ENCODE data around the gene PPP2R2B.

PPP2R2B gene

DNA sequence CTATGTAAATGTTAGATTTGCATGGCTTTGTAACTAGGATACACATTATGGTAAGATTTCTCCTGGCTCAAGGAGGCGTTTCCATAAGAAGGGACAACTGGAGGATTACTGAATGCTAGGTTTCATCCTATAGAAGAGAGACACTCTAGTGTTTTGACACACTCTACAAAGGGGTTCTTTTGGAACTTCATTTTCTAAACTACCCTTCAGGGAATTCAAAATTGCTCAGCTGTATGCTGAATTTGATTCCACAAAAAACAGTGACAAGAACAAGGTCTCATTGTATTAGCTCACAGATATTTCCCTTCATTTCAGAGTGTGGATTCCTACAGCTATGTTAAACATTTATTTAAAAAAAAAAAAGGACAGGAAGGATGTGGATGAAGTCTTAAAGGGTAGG is 151.7 kb downstream of the PPP2R2B start:
- in situ Hi-C loops (cut with HindIII; ENCODE audit: low pct_ligation_motif_present, low pct_unique_long_range_greater_than_20kb, low sequenced_read_pairs), result no loop called here
- no peak for DNase-seq

GRCh38 chr5:146726020-146726419 is 152.5 kb downstream of the PPP2R2B start:
- in situ Hi-C loops (cut with HindIII; ENCODE audit: low pct_ligation_motif_present, low pct_unique_long_range_greater_than_20kb, low sequenced_read_pairs), result no loop called here

GRCh38 chr5:146725025-146725424 is 153.5 kb downstream of the PPP2R2B start:
- DNase-seq, result no peak
- in situ Hi-C loops (cut with HindIII; ENCODE audit: low pct_ligation_motif_present, low pct_unique_long_range_greater_than_20kb, low sequenced_read_pairs), result no loop called here

More at GRCh38 chr5:146726020-146726419, 152.5 kb downstream of the PPP2R2B start:
- no peak for DNase-seq

GRCh38 chr5:146722361-146722779 is 156.2 kb downstream of the PPP2R2B start:
- no peak for DNase-seq

DNA sequence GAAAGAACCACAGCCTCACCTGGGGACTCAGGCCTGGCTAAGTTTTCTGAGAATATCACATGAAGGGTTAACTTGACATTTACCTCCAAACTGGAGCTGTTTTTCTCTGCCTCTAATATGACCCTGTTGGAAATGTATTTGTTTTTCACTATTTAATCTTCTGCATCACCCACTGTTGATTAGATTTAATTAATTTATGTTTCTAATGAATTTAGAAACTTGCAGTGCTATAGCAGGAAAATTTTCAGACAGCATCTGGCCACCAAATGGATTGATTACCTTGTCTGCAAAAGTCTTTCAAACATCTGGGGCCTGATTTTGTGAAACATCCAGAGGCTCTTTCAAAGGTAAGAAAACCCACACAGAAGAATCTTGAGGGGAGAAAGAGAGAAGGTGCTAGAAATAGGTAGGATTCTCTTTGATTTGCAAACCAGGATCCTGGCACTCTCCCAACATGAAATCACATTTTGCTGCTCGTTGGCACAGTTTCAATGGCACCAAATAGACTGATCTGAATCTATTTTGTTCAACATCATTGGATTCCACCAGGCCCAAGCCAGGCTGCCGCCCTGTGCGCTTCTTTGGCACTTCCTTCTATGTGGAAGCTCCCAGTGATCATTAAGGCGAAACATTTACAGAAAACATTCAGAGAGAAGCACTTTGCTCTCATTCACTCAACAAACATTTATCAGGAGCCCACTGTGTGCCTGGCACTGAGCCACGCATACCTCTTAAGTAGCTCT is 157.3 kb downstream of the PPP2R2B start:
- in situ Hi-C loops (cut with HindIII; ENCODE audit: low pct_ligation_motif_present, low pct_unique_long_range_greater_than_20kb, low sequenced_read_pairs), result no loop called here
- no peak for DNase-seq

More at GRCh38 chr5:146722361-146722779, 156.2 kb downstream of the PPP2R2B start:
- in situ Hi-C loops (cut with HindIII; ENCODE audit: low pct_ligation_motif_present, low pct_unique_long_range_greater_than_20kb, low sequenced_read_pairs), result no loop called here

DNA sequence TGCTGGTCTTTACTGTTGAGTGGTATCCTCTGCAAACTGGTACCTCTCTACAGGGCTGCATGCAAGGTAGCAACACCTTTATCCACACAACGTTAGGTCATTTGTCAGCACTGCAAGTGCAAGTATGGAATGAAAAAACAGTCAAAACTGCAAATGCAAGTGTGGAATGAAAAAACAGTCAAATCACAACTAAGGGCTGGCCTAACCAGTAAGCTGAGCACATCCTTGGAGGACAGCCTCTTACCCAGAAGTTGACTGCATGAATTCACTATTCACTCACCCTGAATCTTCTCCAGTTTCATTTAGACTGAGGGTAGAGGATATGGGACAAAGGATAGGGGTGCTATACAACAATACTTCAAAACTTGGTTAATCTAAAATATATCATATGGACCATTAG is 158.4 kb downstream of the PPP2R2B start:
- no peak for DNase-seq
- in situ Hi-C loops (cut with HindIII; ENCODE audit: low pct_ligation_motif_present, low pct_unique_long_range_greater_than_20kb, low sequenced_read_pairs), result no loop called here

- DNase-seq, result no peak
- in situ Hi-C loops (cut with HindIII; ENCODE audit: low pct_ligation_motif_present, low pct_unique_long_range_greater_than_20kb, low sequenced_read_pairs), result no loop called here
These were observed 159.4 kb downstream of the PPP2R2B start for GRCh38 chr5:146719179-146719578.

- no peak for DNase-seq
- in situ Hi-C loops (cut with HindIII; ENCODE audit: low pct_ligation_motif_present, low pct_unique_long_range_greater_than_20kb, low sequenced_read_pairs), result no loop called here
These were observed 159.9 kb downstream of the PPP2R2B start for GRCh38 chr5:146718609-146719008.

- DNase-seq, result no peak
- in situ Hi-C loops (cut with HindIII; ENCODE audit: low pct_ligation_motif_present, low pct_unique_long_range_greater_than_20kb, low sequenced_read_pairs), result no loop called here
These were observed 160.6 kb downstream of the PPP2R2B start for GRCh38 chr5:146717951-146718350.

DNA sequence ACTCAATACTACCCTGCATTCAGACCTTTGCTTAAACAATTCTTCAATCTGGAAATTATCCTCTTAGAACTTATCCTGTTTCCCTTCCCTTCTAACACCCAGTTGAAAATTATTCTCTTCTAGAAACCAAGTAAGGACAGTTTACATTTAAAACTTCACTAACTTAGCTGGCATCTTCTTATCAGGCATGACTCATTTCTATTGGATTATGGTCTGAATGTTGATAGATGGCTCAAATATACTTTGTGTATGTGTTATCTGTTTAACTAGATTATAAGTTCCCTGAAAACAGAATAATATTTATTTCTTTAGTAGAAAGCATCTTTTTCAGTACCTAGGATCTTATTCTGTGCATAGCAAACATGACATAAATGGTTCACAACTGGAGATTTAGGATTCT is 161.9 kb downstream of the PPP2R2B start:
- in situ Hi-C loops (cut with HindIII; ENCODE audit: low pct_ligation_motif_present, low pct_unique_long_range_greater_than_20kb, low sequenced_read_pairs), result no loop called here
- no peak for DNase-seq

- no peak for DNase-seq
These were observed 168.2 kb downstream of the PPP2R2B start for GRCh38 chr5:146710348-146710747.

DNA sequence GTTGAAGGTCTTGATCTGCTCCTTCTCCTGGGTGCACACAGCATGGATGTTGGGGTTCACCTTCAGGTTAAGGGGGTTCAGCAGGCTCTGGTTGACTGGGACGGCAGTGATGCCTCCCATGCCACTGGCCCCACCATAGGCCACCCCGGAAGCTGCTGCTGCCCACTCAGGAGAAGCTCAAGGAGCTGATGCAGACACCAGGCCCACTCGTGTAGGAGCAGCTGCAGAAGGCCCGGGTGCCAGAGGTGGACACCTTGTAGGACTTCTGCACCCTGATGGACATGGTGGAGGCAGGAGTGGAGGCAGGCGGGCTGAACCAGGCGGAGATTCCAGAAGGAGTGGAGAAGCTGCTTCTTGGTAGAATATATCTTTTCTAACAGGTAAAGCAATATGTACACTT is 171.2 kb downstream of the PPP2R2B start:
- DNase-seq, result no peak
- in situ Hi-C loops (cut with HindIII; ENCODE audit: low pct_ligation_motif_present, low pct_unique_long_range_greater_than_20kb, low sequenced_read_pairs), result no loop called here

More at GRCh38 chr5:146710348-146710747, 168.2 kb downstream of the PPP2R2B start:
- in situ Hi-C loops (cut with HindIII; ENCODE audit: low pct_ligation_motif_present, low pct_unique_long_range_greater_than_20kb, low sequenced_read_pairs), result no loop called here

DNA sequence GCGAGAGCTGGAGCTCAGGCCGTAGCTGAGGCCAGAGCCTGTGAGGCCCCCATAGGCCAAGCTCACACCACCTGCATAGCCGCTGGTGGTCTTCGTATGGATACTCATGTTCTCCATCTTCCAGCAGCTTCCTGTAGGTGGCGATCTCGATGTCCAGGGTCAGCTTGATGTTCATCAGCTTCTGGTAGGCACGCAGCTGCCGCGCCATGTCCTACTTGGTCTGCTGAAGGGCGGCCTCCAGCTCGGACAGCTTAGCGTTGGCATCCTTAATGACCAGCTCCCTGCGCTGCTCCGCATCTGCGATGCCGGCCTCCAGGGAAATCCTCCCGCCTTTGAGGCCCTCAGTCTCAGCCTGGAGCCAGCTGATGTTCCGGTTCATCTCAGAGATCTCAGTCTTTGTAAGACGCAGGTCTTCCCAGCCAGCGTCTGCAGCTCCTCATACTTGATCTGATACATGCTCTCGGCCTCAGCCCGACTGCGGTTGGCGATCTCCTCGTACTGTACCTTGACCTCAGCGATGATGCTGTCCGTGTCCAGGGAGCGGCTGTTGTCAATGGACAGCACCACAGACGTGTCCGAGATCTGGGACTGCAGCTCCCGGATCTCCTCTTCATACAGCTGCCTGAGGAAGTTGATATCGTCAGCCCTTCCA is 172.1 kb downstream of the PPP2R2B start:
- in situ Hi-C loops (cut with HindIII; ENCODE audit: low pct_ligation_motif_present, low pct_unique_long_range_greater_than_20kb, low sequenced_read_pairs), result no loop called here
- DNase-seq, result no peak

- in situ Hi-C loops (cut with HindIII; ENCODE audit: low pct_ligation_motif_present, low pct_unique_long_range_greater_than_20kb, low sequenced_read_pairs), result no loop called here
- DNase-seq, result no peak
These were observed 173.4 kb downstream of the PPP2R2B start for GRCh38 chr5:146704949-146705665.

DNA sequence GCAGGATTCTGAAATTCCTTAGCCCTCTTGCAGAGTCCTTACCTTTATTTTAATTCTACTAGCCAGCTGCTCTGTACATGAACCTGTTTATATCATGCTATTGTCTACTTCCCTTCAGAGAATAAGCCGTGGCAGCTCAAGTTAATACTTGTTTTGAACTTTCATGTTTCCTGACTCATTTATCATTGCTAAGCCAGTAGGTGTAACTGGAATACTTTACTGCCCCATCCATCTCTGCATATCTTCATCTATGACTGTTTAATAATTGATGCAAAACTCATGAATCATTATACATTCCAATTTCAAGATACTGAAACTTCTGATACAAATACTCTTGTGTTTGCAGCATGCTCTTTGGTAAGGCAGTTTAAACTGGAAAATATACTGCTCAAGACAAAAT is 174.7 kb downstream of the PPP2R2B start:
- DNase-seq, result no peak
- in situ Hi-C loops (cut with HindIII; ENCODE audit: low pct_ligation_motif_present, low pct_unique_long_range_greater_than_20kb, low sequenced_read_pairs), result no loop called here

DNA sequence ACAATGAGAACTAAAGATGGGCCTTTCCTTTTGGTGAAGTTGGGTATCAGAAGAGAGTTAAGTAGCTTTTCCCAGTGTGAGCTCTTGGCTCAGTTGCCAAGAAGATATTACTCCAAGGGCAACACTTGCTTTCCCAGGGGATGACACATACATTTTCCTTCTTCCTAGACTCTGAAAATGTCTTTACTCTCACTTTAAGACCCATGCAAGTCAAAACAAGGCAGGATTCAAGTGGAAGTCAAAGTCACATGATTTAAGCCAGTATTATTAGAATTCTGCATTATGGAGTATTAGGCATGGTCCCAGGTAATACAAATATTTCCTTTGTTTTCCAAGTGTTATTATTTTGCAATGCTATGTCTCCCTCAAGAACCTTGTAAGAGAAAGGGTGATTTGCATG is 175.1 kb downstream of the PPP2R2B start:
- no peak for DNase-seq

DNA sequence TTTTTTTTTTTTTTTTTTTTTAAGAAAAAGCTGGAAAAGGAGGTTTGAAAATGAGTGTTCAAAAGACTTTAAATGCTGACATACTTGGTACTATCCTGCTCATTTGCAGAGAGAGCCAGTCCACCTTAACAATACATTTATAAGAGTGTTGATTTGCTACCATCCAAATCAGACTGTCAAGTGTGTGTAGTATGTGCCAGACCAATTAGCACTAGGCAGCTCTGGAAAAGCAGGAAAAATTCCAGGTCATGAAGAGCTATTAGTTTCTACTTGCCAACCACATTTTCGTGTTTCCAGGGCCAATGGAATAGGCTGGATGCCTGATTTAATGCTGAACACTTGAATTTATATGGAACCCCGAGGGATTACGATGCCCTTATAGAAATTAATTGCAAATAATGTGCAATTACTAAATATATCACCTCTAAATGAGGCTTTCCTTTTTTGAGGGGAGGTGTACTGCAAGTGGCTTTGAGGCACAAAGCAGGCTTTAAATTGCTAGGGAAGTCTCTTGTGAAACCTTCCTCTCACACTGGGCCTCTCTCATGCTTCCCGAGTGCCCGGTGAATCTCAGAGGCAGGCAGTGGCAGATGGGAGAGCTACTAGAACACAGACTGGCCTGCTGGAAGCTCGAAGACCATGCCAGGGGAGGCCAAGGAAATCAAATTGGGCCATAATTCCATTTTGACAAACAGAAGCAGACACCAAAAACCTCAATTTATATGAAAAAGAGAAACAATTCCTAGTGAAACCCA is 178.7 kb downstream of the PPP2R2B start:
- no peak for DNase-seq
- in situ Hi-C loops (cut with HindIII; ENCODE audit: low pct_ligation_motif_present, low pct_unique_long_range_greater_than_20kb, low sequenced_read_pairs), result no loop called here

More for the DNA sequence above, 175.1 kb downstream of the PPP2R2B start:
- in situ Hi-C loops (cut with HindIII; ENCODE audit: low pct_ligation_motif_present, low pct_unique_long_range_greater_than_20kb, low sequenced_read_pairs), result no loop called here

DNA sequence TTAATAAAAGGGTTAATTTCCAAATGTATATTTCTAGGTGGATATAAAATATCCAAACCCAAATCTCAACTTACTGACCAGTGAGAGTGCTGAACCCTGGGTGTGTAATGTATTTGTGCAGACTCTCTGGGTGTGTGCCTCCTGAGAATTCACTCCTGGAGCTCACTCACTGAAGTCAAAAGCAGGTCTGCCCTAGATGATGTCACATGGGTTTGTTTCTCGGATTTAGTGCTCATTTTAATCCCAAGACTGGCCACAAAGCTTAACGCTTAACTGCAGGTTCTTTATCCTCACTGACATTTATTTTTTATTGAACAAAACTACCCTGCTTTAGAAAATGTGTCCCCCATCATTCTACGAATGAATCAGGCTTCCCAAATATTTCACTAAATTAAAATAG is 179.4 kb downstream of the PPP2R2B start:
- in situ Hi-C loops (cut with HindIII; ENCODE audit: low pct_ligation_motif_present, low pct_unique_long_range_greater_than_20kb, low sequenced_read_pairs), result no loop called here
- no peak for DNase-seq

DNA sequence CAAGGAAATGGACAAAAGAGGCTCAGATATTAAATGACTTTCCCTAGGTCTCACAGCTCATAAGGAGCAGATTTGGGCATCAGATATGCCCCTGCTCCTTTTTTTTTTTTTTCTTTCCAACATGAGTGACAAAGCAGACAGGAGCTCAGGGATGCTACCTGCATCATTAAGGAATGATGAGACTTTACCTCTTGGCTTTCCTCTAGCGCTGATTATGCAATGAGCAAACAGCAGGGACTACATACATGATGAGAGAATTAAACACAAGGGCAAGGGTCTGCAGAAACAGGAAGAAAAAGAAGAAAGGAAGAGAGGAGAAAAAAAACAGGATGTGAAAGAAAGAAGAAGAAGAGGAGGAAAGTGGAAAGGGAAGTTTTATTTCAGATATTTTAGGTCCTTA is 179.9 kb downstream of the PPP2R2B start:
- DNase-seq, result no peak
- in situ Hi-C loops (cut with HindIII; ENCODE audit: low pct_ligation_motif_present, low pct_unique_long_range_greater_than_20kb, low sequenced_read_pairs), result no loop called here
